Measurements from ENCODE around the gene LMO1.

The LMO1 gene

DNA sequence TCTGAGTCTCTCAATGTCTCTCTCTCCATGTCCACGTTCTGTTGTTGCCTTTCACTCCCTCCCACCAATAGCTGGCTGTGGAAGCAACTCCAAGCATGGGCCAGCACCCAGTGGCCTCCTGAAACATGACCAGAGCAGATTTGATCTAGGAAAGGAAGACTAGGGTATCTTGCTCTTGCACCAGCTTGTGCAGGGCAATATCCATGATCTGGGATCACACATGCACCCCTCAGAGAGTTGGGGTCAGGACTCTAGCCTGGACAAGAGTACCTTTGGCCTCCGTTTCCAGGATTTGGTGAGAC is 60.3 kb downstream of the LMO1 start:
- no peak for DNase-seq

DNA sequence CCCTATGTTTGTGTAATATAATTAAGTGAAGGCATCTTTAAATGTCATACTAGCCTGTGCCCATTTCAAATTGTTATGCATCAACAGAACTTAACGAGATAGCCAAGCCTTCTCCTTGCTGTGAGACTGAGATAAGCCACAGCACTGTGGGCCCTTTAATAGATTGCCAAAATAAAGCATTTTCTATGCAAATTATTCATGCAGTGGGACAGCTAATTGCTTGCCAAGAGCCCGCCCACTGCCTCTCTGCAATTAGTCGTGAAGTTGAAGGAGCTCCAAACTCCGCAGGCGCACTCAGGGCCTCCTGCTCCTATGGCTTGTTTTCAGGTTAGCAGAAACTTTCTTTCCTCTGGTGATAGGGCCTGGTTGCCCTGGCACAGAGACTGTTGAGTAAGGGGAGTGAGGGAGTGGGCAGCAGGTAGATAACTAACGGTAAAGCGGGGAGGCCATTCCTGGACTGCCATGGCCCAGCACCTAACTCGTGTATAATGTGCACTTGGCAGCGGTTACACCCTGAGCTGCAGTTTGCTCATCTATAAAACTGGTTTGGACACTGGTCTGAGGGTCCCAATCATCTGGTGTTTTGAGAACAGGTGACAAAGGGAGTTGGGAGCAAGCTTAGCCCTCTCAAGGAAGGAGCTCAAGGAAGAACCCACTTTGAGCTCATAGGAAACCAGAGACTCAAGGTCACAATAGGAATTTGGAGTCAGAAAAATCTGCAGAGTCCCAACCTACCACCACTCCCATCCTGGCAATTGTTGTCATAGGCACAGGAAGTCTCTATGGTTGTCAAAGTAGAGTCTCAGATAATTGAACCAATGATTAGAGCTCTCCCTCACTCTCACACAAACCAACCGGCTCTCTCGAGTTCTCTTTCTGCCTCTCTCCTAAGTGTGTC is 60.9 kb downstream of the LMO1 start:
- no peak for DNase-seq

DNA sequence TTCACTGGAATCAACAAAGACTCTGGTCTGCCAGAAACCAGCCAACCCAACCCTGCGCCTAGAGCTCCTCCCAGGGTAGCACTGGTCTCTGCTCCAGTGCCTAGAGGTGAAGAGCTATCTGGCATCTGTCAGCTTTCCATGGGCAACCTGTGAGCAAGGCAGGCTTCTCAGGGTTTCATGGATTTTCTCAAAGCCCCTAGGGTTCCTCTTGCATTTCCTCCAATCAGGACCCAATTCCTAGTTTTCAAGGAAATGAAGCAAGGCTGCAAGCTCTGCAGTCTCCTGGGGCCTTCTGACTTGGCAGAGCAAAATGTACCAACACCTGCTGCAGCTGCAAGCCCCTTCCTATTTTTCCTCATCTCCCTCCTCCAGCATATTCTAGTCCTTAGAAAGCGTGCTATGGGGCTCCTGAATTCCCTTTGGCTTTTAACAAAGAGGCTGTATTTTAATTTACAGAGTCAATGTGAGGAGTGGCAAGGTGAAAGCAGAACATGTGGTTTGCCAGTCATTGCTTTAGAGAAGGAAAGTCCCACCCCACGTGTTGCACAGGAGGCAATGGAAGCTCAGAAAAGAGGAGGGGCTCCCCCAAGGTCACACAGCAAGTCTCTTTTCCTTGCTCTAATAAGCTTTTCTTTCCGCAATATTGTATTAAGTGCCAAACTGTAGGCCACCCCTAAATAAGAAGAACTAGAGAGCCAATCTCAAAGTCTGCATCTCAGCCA is 61.9 kb downstream of the LMO1 start:
- DNase-seq = no peak

DNA sequence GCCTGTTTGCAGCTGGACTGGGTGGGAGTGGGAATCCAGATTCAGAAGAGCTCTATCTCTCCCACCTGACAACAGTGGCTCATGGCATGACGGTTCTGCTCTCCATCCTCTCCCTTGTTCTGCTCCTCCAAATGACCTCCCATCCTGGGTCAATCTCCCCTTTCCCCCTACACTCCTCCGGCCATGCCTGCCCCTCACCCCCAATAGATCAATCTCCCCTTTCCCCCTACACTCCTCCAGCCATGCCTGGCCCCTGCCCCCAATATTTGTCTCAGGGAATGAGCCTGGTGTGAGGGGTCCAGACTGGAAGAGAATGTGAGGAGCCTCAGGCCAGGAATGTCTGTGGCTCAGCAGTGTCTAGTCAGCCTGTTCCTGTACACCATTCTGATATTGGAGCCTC is 64.0 kb downstream of the LMO1 start:
- no peak for DNase-seq

DNA sequence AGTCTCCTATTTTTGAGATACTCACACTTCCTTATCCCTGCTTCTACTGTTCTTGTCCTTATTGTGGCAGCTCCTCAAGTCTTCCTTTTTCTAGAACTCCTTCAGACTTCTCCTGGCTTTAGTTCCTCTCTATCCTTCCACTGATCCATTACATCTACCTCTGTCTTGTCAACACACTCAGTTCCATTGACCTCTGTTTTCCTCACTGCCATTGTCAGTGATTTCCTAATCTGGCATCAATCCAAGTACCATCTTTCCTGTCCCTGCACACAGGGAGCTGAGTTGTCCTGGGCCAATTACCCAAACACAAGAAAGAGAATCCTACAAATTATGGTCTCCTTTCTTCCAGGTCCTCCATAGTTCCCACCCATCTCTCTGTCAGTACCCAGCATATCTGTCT is 66.9 kb downstream of the LMO1 start:
- DNase-seq = no peak

DNA sequence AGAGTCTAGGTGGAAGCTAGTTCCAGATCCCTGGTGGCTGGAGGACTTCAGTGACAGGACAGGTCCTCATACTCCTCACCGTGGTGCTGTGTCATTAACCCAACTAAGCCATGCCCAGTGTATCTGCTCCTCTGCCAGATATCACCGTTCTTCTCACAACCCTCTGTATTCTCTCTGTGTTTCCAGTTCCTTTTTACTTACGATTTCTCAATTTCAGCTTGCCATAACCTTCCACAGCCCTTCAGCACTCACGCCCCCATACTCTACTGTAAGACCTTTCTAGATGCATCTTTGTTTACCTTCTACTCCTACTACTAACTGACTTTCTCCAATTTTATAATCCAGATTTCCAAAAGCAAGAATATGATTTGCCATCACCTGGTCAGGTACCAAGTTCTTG is 68.7 kb downstream of the LMO1 start:
- DNase-seq = no peak

DNA sequence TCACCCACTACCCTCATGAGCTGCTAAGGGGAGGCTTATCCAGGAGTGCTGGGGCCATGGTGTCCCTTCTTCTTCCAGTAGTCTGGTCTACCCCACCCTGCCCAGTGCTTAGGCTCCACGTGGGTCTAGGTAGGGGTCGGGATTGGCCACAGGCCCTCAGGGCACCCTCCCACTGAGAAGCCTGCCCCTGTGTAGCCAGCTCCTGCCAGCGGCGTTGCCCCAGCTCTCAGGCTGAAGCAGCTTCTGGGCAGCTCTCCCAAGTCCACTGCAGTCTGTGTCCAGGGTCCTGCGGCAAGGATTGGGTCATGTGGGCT is 70.8 kb downstream of the LMO1 start:
- no peak for DNase-seq

DNA sequence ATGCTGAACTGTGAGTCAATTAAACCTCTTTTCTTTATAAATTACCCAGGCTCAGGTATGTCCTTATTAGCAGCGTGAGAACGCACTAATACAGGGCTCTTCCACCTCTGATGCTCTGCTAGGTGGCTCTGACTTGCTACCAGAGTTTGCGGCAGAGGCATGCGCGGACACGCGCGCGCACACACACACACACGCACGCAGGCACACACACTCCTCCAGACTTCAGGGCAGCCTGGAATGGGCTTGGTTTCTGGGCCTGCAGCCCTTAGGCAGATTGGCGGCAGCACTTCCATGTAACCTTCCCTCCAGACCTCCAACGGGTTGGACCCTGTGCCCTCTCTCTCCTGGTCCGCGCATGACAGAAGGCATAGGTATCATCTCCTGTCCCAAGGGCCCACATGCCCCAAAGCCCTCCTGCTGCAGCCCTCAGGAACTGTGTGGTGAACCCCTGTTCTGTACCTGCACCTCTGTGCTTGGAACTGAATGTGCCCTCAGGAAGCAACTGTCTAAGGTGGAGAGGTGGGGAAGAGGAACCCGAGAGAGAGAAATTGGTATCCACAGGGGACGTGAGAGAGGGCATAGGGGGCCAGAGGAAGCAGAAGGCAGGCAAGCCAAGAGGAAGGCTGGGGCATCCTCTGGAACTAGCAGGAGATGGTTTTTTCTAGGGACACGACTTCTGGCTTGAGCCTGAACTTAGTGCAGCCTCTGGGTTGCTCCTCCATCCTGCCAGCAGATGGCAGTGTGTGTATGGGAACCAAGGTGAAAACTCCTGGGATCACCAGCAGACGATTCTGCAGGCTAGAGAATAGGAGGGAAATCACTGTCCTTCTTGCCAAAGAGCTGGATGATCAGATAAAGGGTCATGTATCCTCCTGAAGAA is 71.4 kb downstream of the LMO1 start:
- peak; percentile 80 for DNase-seq

DNA sequence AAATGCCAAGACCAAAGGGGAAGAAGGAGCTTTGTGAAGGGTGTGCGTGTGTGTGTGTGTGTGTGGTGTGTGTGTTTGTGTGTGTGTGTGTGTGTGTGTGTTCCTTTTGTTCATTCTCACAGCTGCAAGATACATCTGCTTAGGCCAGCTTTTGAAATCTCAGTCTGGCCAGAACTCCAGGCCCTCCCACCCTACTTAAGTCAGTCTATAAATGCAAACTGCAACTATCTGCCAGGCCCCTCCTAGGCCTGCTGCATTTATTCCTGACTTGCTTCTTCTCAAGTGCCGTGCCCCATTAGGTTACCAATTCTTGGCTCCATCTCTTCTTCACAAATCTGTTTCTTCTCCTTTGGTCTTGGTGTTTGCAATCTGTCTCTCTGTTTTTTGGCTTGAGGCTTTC is 73.2 kb downstream of the LMO1 start:
- no peak for DNase-seq

DNA sequence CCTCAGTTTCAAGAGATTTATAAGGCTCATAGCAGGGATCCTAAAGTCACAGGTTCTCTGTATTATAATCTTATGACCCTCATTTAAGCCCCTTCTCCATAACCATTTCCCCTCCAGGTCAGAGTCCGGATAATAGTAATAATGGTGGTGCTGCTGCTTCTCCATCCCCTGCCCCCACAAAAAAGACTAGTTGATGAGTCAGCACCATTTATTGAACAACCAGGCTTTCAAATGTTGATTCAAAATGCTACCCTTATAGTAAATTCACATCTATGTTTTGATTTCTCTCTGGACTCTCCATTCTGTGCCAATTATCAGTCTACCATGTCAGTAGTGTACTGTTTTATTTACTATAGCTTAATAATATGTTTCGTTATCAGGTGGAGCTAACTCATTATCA is 77.2 kb downstream of the LMO1 start:
- DNase-seq = no peak

DNA sequence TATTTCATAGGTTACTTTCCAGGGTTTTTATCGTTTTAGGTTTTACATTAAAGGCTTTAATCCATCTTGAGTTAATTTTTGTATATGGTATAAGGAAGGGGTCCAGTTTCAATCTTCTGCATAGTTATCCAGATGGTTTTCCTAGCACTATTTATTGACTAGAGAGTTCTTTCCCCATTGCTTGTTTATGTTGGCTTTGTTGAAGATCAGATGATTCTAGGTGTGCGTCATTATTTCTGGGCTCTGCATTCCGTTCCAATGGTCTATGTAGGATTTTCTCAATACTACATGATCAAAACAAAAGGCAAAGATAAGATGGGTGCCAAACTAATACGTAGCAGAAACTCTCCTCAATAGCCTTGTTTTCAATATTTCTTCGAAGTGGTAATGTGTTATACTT is 80.6 kb downstream of the LMO1 start:
- no peak for DNase-seq

DNA sequence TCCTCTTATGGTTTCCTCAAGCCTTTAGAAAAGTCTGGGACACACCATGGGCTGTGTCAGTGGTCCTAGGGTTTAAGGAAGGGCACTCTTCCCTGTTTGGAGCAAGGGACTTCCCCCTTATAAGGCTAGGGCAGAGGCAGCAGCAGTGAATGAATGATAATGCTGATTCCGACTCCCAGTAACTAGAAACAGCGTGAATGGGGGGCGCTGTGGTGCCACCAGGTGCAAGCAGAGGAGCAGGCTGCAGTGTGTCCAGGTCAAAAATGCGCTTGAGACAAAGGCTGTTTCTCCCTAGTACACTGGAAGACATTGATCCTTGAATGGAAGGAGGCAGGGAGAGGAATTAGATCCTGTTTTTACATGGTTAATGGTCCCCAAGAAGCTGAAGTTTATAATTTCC is 83.2 kb downstream of the LMO1 start:
- DNase-seq = no peak

DNA sequence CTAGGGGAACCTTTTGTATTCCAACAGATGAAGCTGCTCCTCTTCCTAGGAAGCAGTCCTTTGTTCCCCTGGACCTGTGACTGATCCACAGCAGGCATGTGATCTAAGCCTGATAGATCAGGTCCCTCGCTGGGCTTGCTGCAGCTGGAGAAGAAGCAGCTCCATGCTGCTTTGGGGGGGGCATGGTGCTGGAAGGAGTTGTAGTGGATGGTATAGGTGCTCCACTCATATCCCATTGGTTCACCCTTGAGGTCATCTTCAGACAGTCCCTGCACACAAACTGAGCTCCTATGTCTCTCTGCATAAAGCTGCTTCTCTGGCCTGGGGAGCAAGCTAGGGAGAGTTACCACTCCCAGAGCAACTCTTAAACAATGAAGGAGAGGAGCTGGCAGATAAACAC is 85.4 kb downstream of the LMO1 start:
- DNase-seq = no peak

DNA sequence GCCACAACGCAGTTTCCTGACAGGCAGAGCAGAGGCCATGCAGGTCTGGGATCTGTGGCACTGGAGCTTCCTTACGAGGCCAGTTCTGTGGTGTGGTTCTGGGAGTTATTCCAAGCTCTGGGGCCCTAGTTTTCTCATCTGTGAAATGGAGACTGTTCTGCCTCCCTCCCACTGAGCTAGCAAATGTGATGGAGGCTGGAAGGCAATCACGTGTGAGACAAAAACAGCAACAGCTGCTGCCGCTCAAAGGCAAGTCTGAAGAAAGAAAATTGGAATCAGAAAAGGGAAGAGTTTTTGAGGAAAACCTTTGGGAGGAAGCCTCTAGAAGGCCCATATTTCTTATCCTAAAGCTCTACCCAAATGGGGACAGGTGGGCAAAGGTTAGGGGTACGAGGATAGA is 86.5 kb downstream of the LMO1 start:
- no peak for DNase-seq

Data from NCI-H1105 (cell line).